Mononuclear cell (primary cell): ENCODE data around the gene PDE6A. TPM values are rescaled to one million over a fixed set of nuclear protein-coding genes. Genes with fewer than 3 reads are reported as not detected.

Experiments
- H3K27me3 ChIP-seq: 2 replicates; pipeline ENCODE4 v1.6.0; 2011; ENCODE audit warnings: low read length, control low read depth; ENCODE audit not compliant: insufficient read depth
- H3K4me1 ChIP-seq: 2 replicates; pipeline ENCODE4 v1.5.1; 2011; ENCODE audit warnings: mild to moderate bottlenecking, low read length, control low read depth; ENCODE audit not compliant: insufficient read depth
- H3K4me3 ChIP-seq: 2 replicates; pipeline ENCODE4 v1.5.1; 2011; ENCODE audit warnings: mild to moderate bottlenecking, low read length, moderate library complexity
- H3K9me3 ChIP-seq: 2 replicates; pipeline ENCODE4 v1.5.1; 2011; ENCODE audit warnings: low read depth, mild to moderate bottlenecking, control low read depth, low read length
- total RNA-seq: library from RNA; depleted of rRNA; stranded (reverse); fragments of >200 nt; gene quantifications from one replicate; pipeline ENCODE4 v1.2.3, GENCODE V29; 2012

The PDE6A gene
- total RNA-seq, 1 donor: not detected

GRCh38 chr5:149855366-149855765, 89.2 kb downstream of the PDE6A start:
- H3K9me3 ChIP-seq: no peaks in the 10 kb centered on the region
- no peak overlapping the region for H3K4me3 ChIP-seq
- no peaks in the 10 kb centered on the region for H3K27me3 ChIP-seq
- H3K4me1 ChIP-seq: no peaks in the 10 kb centered on the region

GRCh38 chr5:149854866-149855265, 89.7 kb downstream of the PDE6A start:
- Histone ChIP-seq H3K9me3 (no peaks in the 10 kb centered on the region), H3K4me1 (no peaks in the 10 kb centered on the region), H3K27me3 (no peaks in the 10 kb centered on the region), H3K4me3 (no peak overlapping the region)

GRCh38 chr5:149853701-149854100, 90.9 kb downstream of the PDE6A start:
- Histone ChIP-seq H3K4me3 (no peak overlapping the region), H3K27me3 (no peaks in the 10 kb centered on the region), H3K4me1 (no peaks in the 10 kb centered on the region), H3K9me3 (no peaks in the 10 kb centered on the region)

GRCh38 chr5:149853331-149853648, 91.3 kb downstream of the PDE6A start:
- Histone ChIP-seq H3K9me3 (no peaks in the 10 kb centered on the region), H3K4me3 (no peak overlapping the region), H3K4me1 (no peaks in the 10 kb centered on the region), H3K27me3 (no peaks in the 10 kb centered on the region)

GRCh38 chr5:149852641-149853330, 91.8 kb downstream of the PDE6A start:
- H3K27me3 ChIP-seq: no peaks in the 10 kb centered on the region
- no peak overlapping the region for H3K4me3 ChIP-seq
- H3K9me3 ChIP-seq: no peaks in the 10 kb centered on the region
- no peaks in the 10 kb centered on the region for H3K4me1 ChIP-seq

- Histone ChIP-seq H3K27me3 (no peaks in the 10 kb centered on the region), H3K9me3 (no peaks in the 10 kb centered on the region), H3K4me1 (no peaks in the 10 kb centered on the region), H3K4me3 (no peak overlapping the region)
Measured at GRCh38 chr5:149851211-149851610, 93.4 kb downstream of the PDE6A start.

GRCh38 chr5:149849966-149850910, 94.4 kb downstream of the PDE6A start:
- Histone ChIP-seq H3K4me1 (no peaks in the 10 kb centered on the region), H3K27me3 (no peaks in the 10 kb centered on the region), H3K4me3 (no peak overlapping the region), H3K9me3 (no peaks in the 10 kb centered on the region)

- no peaks in the 10 kb centered on the region for H3K27me3 ChIP-seq
- H3K4me3 ChIP-seq: no peak overlapping the region
- no peaks in the 10 kb centered on the region for H3K9me3 ChIP-seq
- H3K4me1 ChIP-seq: no peaks in the 10 kb centered on the region
Measured at GRCh38 chr5:149849280-149849965, 95.2 kb downstream of the PDE6A start.

GRCh38 chr5:149847611-149848010, 97.0 kb downstream of the PDE6A start:
- Histone ChIP-seq H3K4me1 (no peaks in the 10 kb centered on the region), H3K4me3 (no peak overlapping the region), H3K27me3 (no peaks in the 10 kb centered on the region), H3K9me3 (no peaks in the 10 kb centered on the region)

- H3K9me3 ChIP-seq: no peaks in the 10 kb centered on the region
- no peak overlapping the region for H3K4me3 ChIP-seq
- no peaks in the 10 kb centered on the region for H3K27me3 ChIP-seq
- no peaks in the 10 kb centered on the region for H3K4me1 ChIP-seq
Measured at GRCh38 chr5:149846021-149846420, 98.6 kb downstream of the PDE6A start.

GRCh38 chr5:149845601-149846000, 99.0 kb downstream of the PDE6A start:
- Histone ChIP-seq H3K27me3 (no peaks in the 10 kb centered on the region), H3K4me3 (no peak overlapping the region), H3K9me3 (no peaks in the 10 kb centered on the region), H3K4me1 (no peaks in the 10 kb centered on the region)

GRCh38 chr5:149841851-149842793, 102.5 kb downstream of the PDE6A start:
- no peaks in the 10 kb centered on the region for H3K4me1 ChIP-seq
- H3K4me3 ChIP-seq: no peak overlapping the region

GRCh38 chr5:149840226-149840825, 104.3 kb downstream of the PDE6A start:
- no peaks in the 10 kb centered on the region for H3K4me1 ChIP-seq

More at GRCh38 chr5:149841851-149842793, 102.5 kb downstream of the PDE6A start:
- Histone ChIP-seq H3K9me3 (no peaks in the 10 kb centered on the region), H3K27me3 (no peaks in the 10 kb centered on the region)

GRCh38 chr5:149839761-149840160, 104.8 kb downstream of the PDE6A start:
- H3K27me3 ChIP-seq: no peaks in the 10 kb centered on the region
- no peaks in the 10 kb centered on the region for H3K9me3 ChIP-seq
- no peak overlapping the region for H3K4me3 ChIP-seq
- H3K4me1 ChIP-seq: no peaks in the 10 kb centered on the region

More at GRCh38 chr5:149840226-149840825, 104.3 kb downstream of the PDE6A start:
- no peaks in the 10 kb centered on the region for H3K27me3 ChIP-seq
- H3K4me3 ChIP-seq: no peak overlapping the region
- no peaks in the 10 kb centered on the region for H3K9me3 ChIP-seq
